Measurements from ENCODE around the gene HRCT1.
A peak's percentile ranks its signal among the peaks of the same experiment; 100 is the strongest.

HRCT1 gene

GRCh38 chr9:35945341-35946018, 39.5 kb downstream of the HRCT1 start:
- DNase-seq: peak; percentile 76 to 82

GRCh38 chr9:35948451-35948850, 42.4 kb downstream of the HRCT1 start:
- no peak for DNase-seq

GRCh38 chr9:35948901-35949318, 42.9 kb downstream of the HRCT1 start:
- DNase-seq: no peak

DNA sequence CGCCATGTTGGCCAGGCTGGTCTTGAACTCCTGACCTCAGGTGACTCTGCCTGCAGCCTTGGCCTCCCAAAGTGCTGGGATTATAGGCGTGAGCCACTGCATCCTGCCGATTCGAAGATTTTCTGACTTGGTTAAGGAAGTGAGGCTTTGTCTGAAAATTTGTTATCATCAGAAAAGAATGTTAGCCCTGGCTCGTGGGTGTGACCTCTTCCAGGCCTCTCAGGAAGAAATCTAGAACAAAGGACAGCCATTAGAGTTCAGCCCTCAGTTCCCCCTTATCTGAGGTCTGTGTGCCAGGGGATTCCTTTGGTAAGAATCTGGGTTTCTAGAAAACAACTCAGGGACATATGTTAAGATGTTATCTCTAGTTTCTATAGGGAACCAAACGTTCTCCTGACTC, 45.7 kb downstream of the HRCT1 start:
- DNase-seq: no peak

DNA sequence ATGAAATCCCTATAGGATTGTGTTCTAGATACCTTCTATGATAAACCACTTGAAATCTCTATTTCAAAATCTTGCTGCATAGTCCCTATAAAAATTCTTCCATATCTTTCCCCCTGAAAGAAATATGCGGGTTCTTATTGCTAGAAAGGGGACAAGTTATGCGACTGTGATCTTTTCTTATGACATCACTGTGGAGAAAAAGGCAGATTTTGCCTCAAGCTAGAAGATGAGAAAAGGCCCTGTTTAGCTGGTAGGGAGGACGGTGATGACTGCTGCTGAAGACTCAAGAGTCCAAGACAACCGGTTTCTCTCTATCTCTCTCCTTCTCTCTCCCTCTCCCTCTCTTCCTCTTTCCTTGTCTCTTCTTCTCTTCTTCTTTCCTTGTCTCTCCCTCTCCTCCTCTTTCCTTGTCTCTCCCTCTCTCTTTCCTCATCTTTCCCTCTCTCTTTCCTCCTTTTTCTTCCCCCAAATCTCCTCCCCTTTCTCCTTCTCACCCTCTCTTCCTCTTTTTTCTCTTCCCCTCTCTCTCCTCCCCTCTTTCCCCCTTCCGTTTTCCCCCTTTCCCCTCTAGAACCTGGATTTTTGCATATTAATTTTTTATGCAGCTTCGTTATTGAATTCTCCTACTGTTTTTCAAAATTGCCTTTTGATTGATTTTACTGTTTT, 46.7 kb downstream of the HRCT1 start:
- DNase-seq: no peak

- peak; percentile 37 to 46 for DNase-seq
These were observed 49.0 kb downstream of the HRCT1 start for GRCh38 chr9:35954942-35955546.

DNA sequence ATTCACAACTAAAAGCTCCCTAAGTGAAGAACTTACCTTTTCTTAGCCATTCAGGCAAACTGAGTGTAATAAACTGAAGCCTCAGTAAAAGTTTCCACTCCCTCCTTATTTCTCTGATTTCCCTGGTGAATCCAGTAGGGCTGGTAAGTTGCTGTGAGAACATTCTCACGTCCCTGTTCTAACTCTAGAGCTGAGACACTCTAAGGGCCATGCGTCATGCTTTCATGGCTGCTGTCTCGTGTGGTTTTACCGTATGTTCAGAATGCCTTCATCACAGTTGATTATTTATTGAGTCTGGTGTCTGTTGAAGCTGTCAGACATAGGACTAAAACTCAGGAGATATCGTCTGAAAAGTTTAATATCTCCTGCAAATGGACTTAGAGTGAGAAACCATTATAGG, 50.6 kb downstream of the HRCT1 start:
- DNase-seq: no peak
